ENCODE results near the gene UBASH3A.

DNA sequence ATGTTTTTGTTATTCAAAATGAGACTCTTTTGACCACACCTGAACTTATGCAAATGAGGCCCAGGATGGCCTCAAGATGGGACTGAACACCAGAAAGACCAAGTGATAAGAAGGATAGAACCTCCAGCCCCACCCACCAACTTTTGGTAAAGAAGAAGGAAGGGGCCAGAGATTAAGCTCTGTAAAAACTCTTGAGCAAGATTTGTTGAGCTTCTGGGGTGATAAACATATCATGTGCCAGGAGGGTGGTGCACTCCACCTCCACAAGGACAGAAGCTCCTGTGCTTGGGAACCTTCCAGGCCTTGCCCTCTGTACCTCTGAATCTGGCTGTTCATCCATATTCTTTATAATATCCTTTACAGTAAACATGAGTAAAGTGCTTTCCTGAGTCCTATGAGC, 87.0 kb downstream of the UBASH3A start:
- TF ChIP-seq, protein P1, sequence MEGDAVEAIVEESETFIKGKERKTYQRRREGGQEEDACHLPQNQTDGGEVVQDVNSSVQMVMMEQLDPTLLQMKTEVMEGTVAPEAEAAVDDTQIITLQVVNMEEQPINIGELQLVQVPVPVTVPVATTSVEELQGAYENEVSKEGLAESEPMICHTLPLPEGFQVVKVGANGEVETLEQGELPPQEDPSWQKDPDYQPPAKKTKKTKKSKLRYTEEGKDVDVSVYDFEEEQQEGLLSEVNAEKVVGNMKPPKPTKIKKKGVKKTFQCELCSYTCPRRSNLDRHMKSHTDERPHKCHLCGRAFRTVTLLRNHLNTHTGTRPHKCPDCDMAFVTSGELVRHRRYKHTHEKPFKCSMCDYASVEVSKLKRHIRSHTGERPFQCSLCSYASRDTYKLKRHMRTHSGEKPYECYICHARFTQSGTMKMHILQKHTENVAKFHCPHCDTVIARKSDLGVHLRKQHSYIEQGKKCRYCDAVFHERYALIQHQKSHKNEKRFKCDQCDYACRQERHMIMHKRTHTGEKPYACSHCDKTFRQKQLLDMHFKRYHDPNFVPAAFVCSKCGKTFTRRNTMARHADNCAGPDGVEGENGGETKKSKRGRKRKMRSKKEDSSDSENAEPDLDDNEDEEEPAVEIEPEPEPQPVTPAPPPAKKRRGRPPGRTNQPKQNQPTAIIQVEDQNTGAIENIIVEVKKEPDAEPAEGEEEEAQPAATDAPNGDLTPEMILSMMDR (IDR thresholded peaks at IDR 0.05) = no peak
- TF ChIP-seq TP53 (CRISPR knock-in tag; IDR thresholded peaks at IDR 0.05) = no peak
- no peak for TF ChIP-seq RFX5 (IDR thresholded peaks at IDR 0.05)
- no peak for TF ChIP-seq CBX8 (IDR thresholded peaks at IDR 0.05)
- TF ChIP-seq, protein P2, sequence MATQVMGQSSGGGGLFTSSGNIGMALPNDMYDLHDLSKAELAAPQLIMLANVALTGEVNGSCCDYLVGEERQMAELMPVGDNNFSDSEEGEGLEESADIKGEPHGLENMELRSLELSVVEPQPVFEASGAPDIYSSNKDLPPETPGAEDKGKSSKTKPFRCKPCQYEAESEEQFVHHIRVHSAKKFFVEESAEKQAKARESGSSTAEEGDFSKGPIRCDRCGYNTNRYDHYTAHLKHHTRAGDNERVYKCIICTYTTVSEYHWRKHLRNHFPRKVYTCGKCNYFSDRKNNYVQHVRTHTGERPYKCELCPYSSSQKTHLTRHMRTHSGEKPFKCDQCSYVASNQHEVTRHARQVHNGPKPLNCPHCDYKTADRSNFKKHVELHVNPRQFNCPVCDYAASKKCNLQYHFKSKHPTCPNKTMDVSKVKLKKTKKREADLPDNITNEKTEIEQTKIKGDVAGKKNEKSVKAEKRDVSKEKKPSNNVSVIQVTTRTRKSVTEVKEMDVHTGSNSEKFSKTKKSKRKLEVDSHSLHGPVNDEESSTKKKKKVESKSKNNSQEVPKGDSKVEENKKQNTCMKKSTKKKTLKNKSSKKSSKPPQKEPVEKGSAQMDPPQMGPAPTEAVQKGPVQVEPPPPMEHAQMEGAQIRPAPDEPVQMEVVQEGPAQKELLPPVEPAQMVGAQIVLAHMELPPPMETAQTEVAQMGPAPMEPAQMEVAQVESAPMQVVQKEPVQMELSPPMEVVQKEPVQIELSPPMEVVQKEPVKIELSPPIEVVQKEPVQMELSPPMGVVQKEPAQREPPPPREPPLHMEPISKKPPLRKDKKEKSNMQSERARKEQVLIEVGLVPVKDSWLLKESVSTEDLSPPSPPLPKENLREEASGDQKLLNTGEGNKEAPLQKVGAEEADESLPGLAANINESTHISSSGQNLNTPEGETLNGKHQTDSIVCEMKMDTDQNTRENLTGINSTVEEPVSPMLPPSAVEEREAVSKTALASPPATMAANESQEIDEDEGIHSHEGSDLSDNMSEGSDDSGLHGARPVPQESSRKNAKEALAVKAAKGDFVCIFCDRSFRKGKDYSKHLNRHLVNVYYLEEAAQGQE (IDR thresholded peaks at IDR 0.05) = no peak
- TF ChIP-seq, protein P3, sequence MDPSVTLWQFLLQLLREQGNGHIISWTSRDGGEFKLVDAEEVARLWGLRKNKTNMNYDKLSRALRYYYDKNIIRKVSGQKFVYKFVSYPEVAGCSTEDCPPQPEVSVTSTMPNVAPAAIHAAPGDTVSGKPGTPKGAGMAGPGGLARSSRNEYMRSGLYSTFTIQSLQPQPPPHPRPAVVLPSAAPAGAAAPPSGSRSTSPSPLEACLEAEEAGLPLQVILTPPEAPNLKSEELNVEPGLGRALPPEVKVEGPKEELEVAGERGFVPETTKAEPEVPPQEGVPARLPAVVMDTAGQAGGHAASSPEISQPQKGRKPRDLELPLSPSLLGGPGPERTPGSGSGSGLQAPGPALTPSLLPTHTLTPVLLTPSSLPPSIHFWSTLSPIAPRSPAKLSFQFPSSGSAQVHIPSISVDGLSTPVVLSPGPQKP (IDR thresholded peaks at IDR 0.05; ENCODE audit: low read depth, low read length) = no peak
- TF ChIP-seq RARB (CRISPR knock-in tag; IDR thresholded peaks at IDR 0.05) = no peak
- TF ChIP-seq EP300 (IDR thresholded peaks at IDR 0.05) = no peak
- TF ChIP-seq ZC3H11A (IDR thresholded peaks at IDR 0.05) = no peak
- TF ChIP-seq ZNF302 (CRISPR knock-in tag; IDR thresholded peaks at IDR 0.05) = no peak
- TF ChIP-seq, protein P4, sequence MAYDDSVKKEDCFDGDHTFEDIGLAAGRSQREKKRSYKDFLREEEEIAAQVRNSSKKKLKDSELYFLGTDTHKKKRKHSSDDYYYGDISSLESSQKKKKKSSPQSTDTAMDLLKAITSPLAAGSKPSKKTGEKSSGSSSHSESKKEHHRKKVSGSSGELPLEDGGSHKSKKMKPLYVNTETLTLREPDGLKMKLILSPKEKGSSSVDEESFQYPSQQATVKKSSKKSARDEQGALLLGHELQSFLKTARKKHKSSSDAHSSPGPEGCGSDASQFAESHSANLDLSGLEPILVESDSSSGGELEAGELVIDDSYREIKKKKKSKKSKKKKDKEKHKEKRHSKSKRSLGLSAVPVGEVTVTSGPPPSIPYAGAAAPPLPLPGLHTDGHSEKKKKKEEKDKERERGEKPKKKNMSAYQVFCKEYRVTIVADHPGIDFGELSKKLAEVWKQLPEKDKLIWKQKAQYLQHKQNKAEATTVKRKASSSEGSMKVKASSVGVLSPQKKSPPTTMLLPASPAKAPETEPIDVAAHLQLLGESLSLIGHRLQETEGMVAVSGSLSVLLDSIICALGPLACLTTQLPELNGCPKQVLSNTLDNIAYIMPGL (CRISPR knock-in tag; IDR thresholded peaks at IDR 0.05; ENCODE audit: borderline replicate concordance) = no peak

Data from A549 (cell line).